ENCODE results near the gene AFG1L. TPM values are rescaled to one million over a fixed set of nuclear protein-coding genes. Genes with fewer than 3 reads are reported as not detected.

AFG1L gene
- polyA plus RNA-seq, 1 of the 3 experiments (the other 2 are of a cell fraction), result 0.71 TPM

- TF ChIP-seq REST (IDR thresholded peaks at IDR 0.05; ENCODE audit: low read depth, low read length) (0 out of 2 replicates have a peak, but pooled peaks have one; percentile 33), TEAD4 (IDR thresholded peaks at IDR 0.05; ENCODE audit: borderline replicate concordance, insufficient read depth) (no peak), USF1 (IDR thresholded peaks at IDR 0.05; ENCODE audit: borderline replicate concordance, low read depth) (0 out of 2 replicates have a peak, but pooled peaks have one; percentile 8), ELF1 (IDR thresholded peaks at IDR 0.05) (peak; percentile 86), MXI1 (IDR thresholded peaks at IDR 0.05; ENCODE audit: low read depth, low read length) (peak; percentile 37; the same call in 1 of the 2 replicates)
Observed at GRCh38 chr6:108260809-108261569, 33.9 kb upstream of the AFG1L start, which contains the start of gene SNX3 (continued).

GRCh38 chr6:108263371-108263770 lies 31.5 kb upstream of the AFG1L start:
- H2AFZ ChIP-seq (ENCODE audit: low read depth), result no peak overlapping the region
- H3K27ac ChIP-seq (ENCODE audit: low read depth in 2 of 2, low read length in 1 of 2), result no peak overlapping the region
- no peaks in the 10 kb centered on the region for H3K36me3 ChIP-seq (replicated peaks in 1 of 2; ENCODE audit: control insufficient read depth in 1 of 2, insufficient read depth in 2 of 2, low read length in 1 of 2)
- DNase-seq, result no peak
- peaks cover 4% of the 10 kb centered on the region for H3F3A ChIP-seq (replicated peaks; ENCODE audit: insufficient read depth)
- CTCF ChIA-PET, result interaction anchor here (0.9 kb wide), 1 partner anchor 23 kb away, joined by 3 read pairs; no protein-coding TSS in a partner anchor
- H3K27me3 ChIP-seq (ENCODE audit: insufficient read depth), result no peaks in the 10 kb centered on the region
- 94% methylated on average over 2 of the region's 2 CpGs for WGBS (ENCODE audit: low lambda C conversion rate)
- no peak overlapping the region for H3K4me2 ChIP-seq
- no peaks in the 10 kb centered on the region; the same call in 1 of the 2 replicates for H4K20me1 ChIP-seq (ENCODE audit: insufficient read depth)
- H3K9ac ChIP-seq, result no peak overlapping the region
- no peaks in the 10 kb centered on the region for H3K9me3 ChIP-seq
- peaks cover 26% of the 10 kb centered on the region for H3K79me2 ChIP-seq (ENCODE audit: insufficient read depth)
- POLR2A ChIA-PET, result no interaction called here
- TF ChIP-seq POLR2AphosphoS5 (IDR thresholded peaks at IDR 0.05; ENCODE audit: low read depth, low read length) (no peak), MEF2A (IDR thresholded peaks at IDR 0.05; ENCODE audit: borderline replicate concordance, low read depth) (no peak), YY1 (IDR thresholded peaks at IDR 0.05; ENCODE audit: low read depth) (no peak)
- H3K9me2 ChIP-seq, result no peaks in the 10 kb centered on the region
- H3K4me3 ChIP-seq (ENCODE audit: low read depth in 2 of 2, low read length in 1 of 2), result no peak overlapping the region
- peaks cover 5 to 8% of the 10 kb centered on the region in 2 experiments for H3K4me1 ChIP-seq (ENCODE audit: control insufficient read depth in 1 of 2, insufficient read depth in 2 of 2, low read depth in 1 of 2, low read length in 1 of 2)

GRCh38 chr6:108268845-108269244 lies 26.0 kb upstream of the AFG1L start:
- no peaks in the 10 kb centered on the region for H3F3A ChIP-seq (replicated peaks; ENCODE audit: insufficient read depth)
- TF ChIP-seq SMC3 (IDR thresholded peaks at IDR 0.05; ENCODE audit: low read depth, low read length) (no peak), ZBTB33 (IDR thresholded peaks at IDR 0.05; ENCODE audit: borderline replicate concordance, low read depth) (no peak), EZH2phosphoT487 (IDR thresholded peaks at IDR 0.05; ENCODE audit: borderline replicate concordance, low read depth) (no peak), RXRA (IDR thresholded peaks at IDR 0.05; ENCODE audit: borderline replicate concordance, low read depth) (no peak), IRF3 (IDR thresholded peaks at IDR 0.05; ENCODE audit: low read depth, low read length) (no peak), TCF12 (IDR thresholded peaks at IDR 0.05) (no peak), FOXM1 (IDR thresholded peaks at IDR 0.05; ENCODE audit: low read depth) (no peak), YY1 (IDR thresholded peaks at IDR 0.05; ENCODE audit: low read depth) (no peak), JUND (IDR thresholded peaks at IDR 0.05) (no peak), RFX5 (IDR thresholded peaks at IDR 0.05; ENCODE audit: low read length) (no peak)
- H3K79me2 ChIP-seq (ENCODE audit: insufficient read depth), result no peaks in the 10 kb centered on the region
- H3K4me2 ChIP-seq, result no peak overlapping the region
- no peak overlapping the region for H3K27ac ChIP-seq (ENCODE audit: low read depth in 2 of 2, low read length in 1 of 2)
- no peaks in the 10 kb centered on the region for H3K36me3 ChIP-seq (replicated peaks in 1 of 2; ENCODE audit: control insufficient read depth in 1 of 2, insufficient read depth in 2 of 2, low read length in 1 of 2)
- no peaks in the 10 kb centered on the region for H4K20me1 ChIP-seq (ENCODE audit: insufficient read depth)
- no peak overlapping the region for H3K4me3 ChIP-seq (ENCODE audit: low read depth in 2 of 2, low read length in 1 of 2)
- 80% methylated on average over 3 of the region's 3 CpGs for WGBS (ENCODE audit: low lambda C conversion rate)
- H3K27me3 ChIP-seq (ENCODE audit: insufficient read depth), result no peaks in the 10 kb centered on the region
- H3K9me3 ChIP-seq, result no peaks in the 10 kb centered on the region
- H3K9me2 ChIP-seq, result no peaks in the 10 kb centered on the region
- H2AFZ ChIP-seq (ENCODE audit: low read depth), result no peak overlapping the region
- H3K4me1 ChIP-seq (ENCODE audit: control insufficient read depth in 1 of 2, insufficient read depth in 2 of 2, low read depth in 1 of 2, low read length in 1 of 2), result no peaks in the 10 kb centered on the region
- ChIA-PET CTCF (no interaction called here), POLR2A (no interaction called here)
- no peak overlapping the region for H3K9ac ChIP-seq
- no peak for DNase-seq

All from SK-N-SH (cell line).